A673 (cell line): Measurements from ENCODE around the gene FOXJ1. TPM values are rescaled to one million over a fixed set of nuclear protein-coding genes. Genes with fewer than 3 reads are reported as not detected.

Experiments
- BruUV-seq: library from RNA; stranded (reverse); fragments of 400-500 nt; replicated peaks from 2 replicates; lab custom pipeline; 2021; lab: Mats Ljungman, UMichigan
- CTCF ChIA-PET: fragments of 300-600 bp; sonication (Branson Sonifier 250); formaldehyde crosslinking; loops from one replicate; lab custom pipeline; 2022; ENCODE audit warnings: antibody characterized with exemption; lab: Charles Lee
- POLR2A ChIA-PET: fragments of 300-600 bp; sonication (Branson Sonifier 250); formaldehyde crosslinking; loops from one replicate; lab custom pipeline; 2022; ENCODE audit warnings: antibody characterized with exemption; ENCODE audit not compliant: low non-redundant PET; lab: Charles Lee
- DNase-seq: peaks from one replicate; pipeline ENCODE4 v3.0.0-alpha.2; 2015; ENCODE audit warnings: low spot score
- H3K27ac ChIP-seq: fragments of 200-600 bp; sonication (generic); 2 replicates; pipeline ENCODE4 v1.5.1; 2016; ENCODE audit warnings: mixed run types, low read depth, mild to moderate bottlenecking, mixed read lengths, antibody characterized with exemption, low read length; ENCODE audit not compliant: poor library complexity, severe bottlenecking
- H3K27me3 ChIP-seq: fragments of 200-600 bp; sonication (generic); replicated peaks from 2 replicates; pipeline ENCODE4 v1.6.1; 2017; ENCODE audit warnings: mixed run types, low read depth, mild to moderate bottlenecking, mixed read lengths, antibody characterized with exemption, low read length; ENCODE audit not compliant: insufficient read depth, poor library complexity
- H3K36me3 ChIP-seq: fragments of 200-600 bp; sonication (generic); 2 replicates; pipeline ENCODE4 v1.6.1; 2016; ENCODE audit warnings: mixed run types, mild to moderate bottlenecking, mixed read lengths, antibody characterized with exemption, low read length; ENCODE audit not compliant: insufficient read depth, poor library complexity, severe bottlenecking
- H3K4me1 ChIP-seq: fragments of 200-600 bp; sonication (generic); 2 replicates; pipeline ENCODE4 v1.6.1; 2017; ENCODE audit warnings: mixed run types, mild to moderate bottlenecking, mixed read lengths, antibody characterized with exemption, low read length; ENCODE audit not compliant: insufficient read depth, poor library complexity, severe bottlenecking
- H3K4me3 ChIP-seq: fragments of 200-600 bp; sonication (generic); 2 replicates; pipeline ENCODE4 v1.5.1; 2016; ENCODE audit warnings: low read depth, mixed run types, mild to moderate bottlenecking, mixed read lengths, low read length; ENCODE audit not compliant: poor library complexity, severe bottlenecking
- H3K9me3 ChIP-seq: fragments of 200-600 bp; sonication (generic); 2 replicates; pipeline ENCODE4 v1.6.1; 2016; ENCODE audit warnings: mixed run types, low read depth, mild to moderate bottlenecking, mixed read lengths, antibody characterized with exemption, low read length; ENCODE audit not compliant: poor library complexity, severe bottlenecking
- CTCF ChIP-seq: fragments of 300-800, 200-600 bp; sonication (generic); conservative IDR thresholded peaks from 2 replicates; pipeline ENCODE4 v1.5.1; 2017; ENCODE audit warnings: low read depth, mild to moderate bottlenecking, antibody characterized with exemption, low read length, moderate library complexity, mixed read lengths
- EZH2 ChIP-seq: fragments of 200-600 bp; sonication (generic); IDR thresholded peaks from 2 replicates; pipeline ENCODE4 v1.6.1; 2017; ENCODE audit warnings: borderline replicate concordance, low read depth, mild to moderate bottlenecking, mixed read lengths, antibody characterized with exemption, low read length; ENCODE audit not compliant: poor library complexity, severe bottlenecking
- intact Hi-C: fragments of 100-400 bp; cut with micrococcal nuclease; formaldehyde crosslinking; loops from one replicate; pipeline ENCODE4 v1.10.0; 2022; ENCODE audit not compliant: unreplicated experiment
- total RNA-seq: library from RNA; stranded (reverse); gene quantifications from 2 replicates; pipeline ENCODE4 v1.2.3, GENCODE V29; 2021

Gene FOXJ1
- total RNA-seq, 1 experiment from 2014 or later = 0.17 TPM

- no peaks in the 10 kb centered on the region for H3K36me3 ChIP-seq
- H3K27ac ChIP-seq = no peak overlapping the region
- ChIA-PET CTCF (interaction anchor here (0.5 to 1.4 kb wide), 18 partner anchors 10 to 277 kb away, joined by 3 to 36 read pairs (median 4); partner anchors contain the start of gene MRPL38), POLR2A (no interaction called here)
- H3K4me3 ChIP-seq = no peak overlapping the region
- no peaks in the 10 kb centered on the region for H3K4me1 ChIP-seq
- TF ChIP-seq CTCF (peak; percentile 94), EZH2 (no peak)
- H3K9me3 ChIP-seq = no peaks in the 10 kb centered on the region
- BruUV-seq = no TSS peak
- H3K27me3 ChIP-seq = no peaks in the 10 kb centered on the region
- DNase-seq = peak; percentile 93
- intact Hi-C loops = loop anchor here (1.0 to 5.0 kb wide), 2 partner anchors 61 to 165 kb away; no protein-coding TSS in a partner anchor
Measured at GRCh38 chr17:76182016-76182764, 41.1 kb upstream of the FOXJ1 start.

- BruUV-seq = no TSS peak
- no peaks in the 10 kb centered on the region for H3K4me1 ChIP-seq
- no peak overlapping the region for H3K27ac ChIP-seq
- no peak for DNase-seq
- TF ChIP-seq CTCF (no peak), EZH2 (no peak)
- H3K9me3 ChIP-seq = no peaks in the 10 kb centered on the region
- CTCF ChIA-PET = interaction anchor here (0.5 to 1.1 kb wide), 2 partner anchors 58 kb away, joined by 4 to 5 read pairs; no protein-coding TSS in a partner anchor
- no peak overlapping the region for H3K4me3 ChIP-seq
- no peaks in the 10 kb centered on the region for H3K36me3 ChIP-seq
- no peaks in the 10 kb centered on the region for H3K27me3 ChIP-seq
- POLR2A ChIA-PET = no interaction called here
- intact Hi-C loops = loop anchor here (5.0 kb wide), 1 partner anchor 162 kb away; no protein-coding TSS in a partner anchor
Measured at GRCh38 chr17:76179496-76180467, 38.7 kb upstream of the FOXJ1 start.

GRCh38 chr17:76178124-76178523 lies 37.1 kb upstream of the FOXJ1 start:
- POLR2A ChIA-PET = no interaction called here
- Histone ChIP-seq H3K27me3 (no peaks in the 10 kb centered on the region), H3K36me3 (no peaks in the 10 kb centered on the region), H3K9me3 (no peaks in the 10 kb centered on the region), H3K4me3 (no peak overlapping the region), H3K27ac (no peak overlapping the region), H3K4me1 (no peaks in the 10 kb centered on the region)
- TF ChIP-seq CTCF (no peak), EZH2 (no peak)
- intact Hi-C loops = no loop called here
- CTCF ChIA-PET = no interaction called here
- DNase-seq = no peak
- BruUV-seq = no TSS peak
